ENCODE measurements around the gene CACNA1I.

Gene CACNA1I

DNA sequence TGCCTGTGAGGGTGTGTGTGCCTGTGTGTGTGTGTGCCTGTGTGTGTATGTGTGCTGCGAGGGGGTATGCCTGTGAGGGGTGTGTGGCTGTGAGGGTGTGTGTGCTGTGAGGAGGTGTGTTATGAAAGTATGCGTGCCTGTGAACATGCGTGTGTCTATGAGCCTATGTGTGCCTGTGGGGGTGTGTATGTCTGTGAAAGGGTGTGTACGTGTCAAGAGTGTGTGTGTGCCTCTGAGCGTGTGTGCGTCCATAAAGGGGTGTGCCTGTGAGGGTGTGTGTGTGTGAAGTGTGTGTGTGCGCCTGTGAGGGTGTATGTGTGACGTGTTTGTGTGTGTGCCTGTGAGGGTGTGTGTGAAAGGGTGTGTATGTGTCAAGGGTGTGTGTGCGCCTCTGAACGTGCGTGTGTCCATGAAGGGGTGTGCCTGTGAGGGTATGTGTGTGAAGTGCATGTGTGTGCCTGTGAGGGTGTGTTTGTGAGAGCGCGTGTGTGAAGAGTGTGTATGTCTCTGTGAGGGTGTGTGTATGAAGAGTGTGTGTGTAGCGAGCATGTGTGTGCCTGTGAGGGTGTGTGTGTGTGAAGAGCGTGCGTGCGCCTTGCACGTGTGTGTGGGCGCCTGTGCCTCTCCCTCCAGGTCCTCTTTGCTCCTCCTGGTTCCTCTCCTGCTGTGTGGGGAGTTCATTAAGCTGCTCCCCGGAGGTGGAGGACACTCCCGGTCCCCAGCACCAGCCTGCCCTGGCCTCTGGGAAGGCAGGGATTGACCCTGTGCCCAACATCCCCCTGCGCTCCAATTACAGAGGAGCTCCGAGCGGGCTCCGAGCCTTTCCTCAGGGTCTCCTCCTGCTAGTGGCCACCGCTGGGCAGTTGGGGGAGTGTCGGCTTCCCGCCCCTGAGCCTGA lies 53.3 kb downstream of the CACNA1I start:
- no peak overlapping the region for H3K4me3 ChIP-seq (ENCODE audit: low read depth, low read length)
- TF ChIP-seq, protein P1, sequence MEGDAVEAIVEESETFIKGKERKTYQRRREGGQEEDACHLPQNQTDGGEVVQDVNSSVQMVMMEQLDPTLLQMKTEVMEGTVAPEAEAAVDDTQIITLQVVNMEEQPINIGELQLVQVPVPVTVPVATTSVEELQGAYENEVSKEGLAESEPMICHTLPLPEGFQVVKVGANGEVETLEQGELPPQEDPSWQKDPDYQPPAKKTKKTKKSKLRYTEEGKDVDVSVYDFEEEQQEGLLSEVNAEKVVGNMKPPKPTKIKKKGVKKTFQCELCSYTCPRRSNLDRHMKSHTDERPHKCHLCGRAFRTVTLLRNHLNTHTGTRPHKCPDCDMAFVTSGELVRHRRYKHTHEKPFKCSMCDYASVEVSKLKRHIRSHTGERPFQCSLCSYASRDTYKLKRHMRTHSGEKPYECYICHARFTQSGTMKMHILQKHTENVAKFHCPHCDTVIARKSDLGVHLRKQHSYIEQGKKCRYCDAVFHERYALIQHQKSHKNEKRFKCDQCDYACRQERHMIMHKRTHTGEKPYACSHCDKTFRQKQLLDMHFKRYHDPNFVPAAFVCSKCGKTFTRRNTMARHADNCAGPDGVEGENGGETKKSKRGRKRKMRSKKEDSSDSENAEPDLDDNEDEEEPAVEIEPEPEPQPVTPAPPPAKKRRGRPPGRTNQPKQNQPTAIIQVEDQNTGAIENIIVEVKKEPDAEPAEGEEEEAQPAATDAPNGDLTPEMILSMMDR (IDR thresholded peaks at IDR 0.05; ENCODE audit: control insufficient read depth, extremely low read depth, insufficient read depth), result no peak
- DNase-seq (ENCODE audit: low read depth), result no peak

DNA sequence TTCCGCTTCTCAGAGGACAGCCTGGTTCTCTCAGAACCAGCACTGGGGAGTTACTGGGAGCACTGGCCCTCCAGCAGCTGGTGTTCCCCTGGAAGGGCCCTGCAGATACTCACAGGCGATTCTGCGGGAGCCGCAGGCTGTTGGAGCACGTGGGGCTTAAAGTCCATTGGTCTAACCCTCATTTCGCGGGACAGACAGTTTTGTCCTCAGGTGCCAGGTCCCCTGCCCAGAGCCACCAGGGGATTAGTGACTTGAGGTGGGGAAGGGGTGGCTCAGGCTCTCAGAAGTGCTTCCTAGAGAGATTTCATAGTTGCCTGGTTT lies 53.9 kb downstream of the CACNA1I start:
- TF ChIP-seq, protein P1 (IDR thresholded peaks at IDR 0.05; ENCODE audit: control insufficient read depth, extremely low read depth, insufficient read depth), result no peak
- no peak overlapping the region for H3K4me3 ChIP-seq (ENCODE audit: low read depth, low read length)
- no peak for DNase-seq (ENCODE audit: low read depth)

DNA sequence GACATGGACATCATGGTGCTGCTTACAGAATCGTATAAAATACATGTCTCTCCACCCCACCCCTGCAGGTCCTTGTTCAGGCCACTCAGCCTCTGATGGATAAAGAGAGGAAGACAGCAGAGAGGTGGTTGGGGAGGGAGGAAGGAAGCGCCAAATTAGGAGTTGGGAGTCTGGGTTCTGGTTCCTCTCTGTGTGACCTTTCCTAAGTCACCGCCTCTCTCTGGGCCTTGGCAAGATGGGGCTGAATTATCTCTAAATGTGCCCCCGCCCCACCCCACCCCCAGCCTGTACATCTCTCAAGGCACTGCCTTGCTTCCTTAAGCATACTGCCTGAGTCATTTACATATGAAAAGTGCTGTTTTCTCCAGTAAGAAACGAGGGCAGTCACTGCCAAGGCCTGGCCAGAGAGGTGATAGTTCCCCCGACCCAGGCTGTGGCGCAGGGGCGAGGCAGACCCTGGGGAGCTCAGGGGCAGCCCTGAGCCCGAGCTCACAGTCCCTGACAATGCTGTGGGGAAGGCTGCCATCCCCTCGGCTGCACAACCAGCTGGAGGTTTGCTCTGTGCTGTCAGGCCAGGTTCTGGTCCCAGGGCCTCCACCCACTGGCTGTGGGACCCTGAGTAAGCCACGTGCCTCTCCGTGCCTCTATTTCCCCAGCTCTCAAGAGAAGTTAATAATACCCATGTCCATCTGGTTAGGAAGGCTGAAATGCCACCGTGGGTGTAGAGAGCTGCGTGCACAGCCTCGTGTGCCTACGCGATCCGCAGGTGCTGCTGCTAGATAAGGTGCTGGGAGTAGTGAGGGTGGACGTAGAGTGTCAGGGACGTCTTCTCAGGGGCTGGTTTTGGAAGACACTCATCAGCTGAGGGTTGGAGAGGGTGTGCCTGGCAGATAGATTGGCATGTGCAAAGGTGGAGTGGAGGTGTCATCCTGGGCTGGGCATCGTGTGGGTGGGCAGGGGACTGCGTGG lies 55.3 kb downstream of the CACNA1I start:
- no peak overlapping the region for H3K4me3 ChIP-seq (ENCODE audit: low read depth, low read length)
- TF ChIP-seq, protein P1 (IDR thresholded peaks at IDR 0.05; ENCODE audit: control insufficient read depth, extremely low read depth, insufficient read depth), result no peak
- DNase-seq (ENCODE audit: low read depth), result no peak

DNA sequence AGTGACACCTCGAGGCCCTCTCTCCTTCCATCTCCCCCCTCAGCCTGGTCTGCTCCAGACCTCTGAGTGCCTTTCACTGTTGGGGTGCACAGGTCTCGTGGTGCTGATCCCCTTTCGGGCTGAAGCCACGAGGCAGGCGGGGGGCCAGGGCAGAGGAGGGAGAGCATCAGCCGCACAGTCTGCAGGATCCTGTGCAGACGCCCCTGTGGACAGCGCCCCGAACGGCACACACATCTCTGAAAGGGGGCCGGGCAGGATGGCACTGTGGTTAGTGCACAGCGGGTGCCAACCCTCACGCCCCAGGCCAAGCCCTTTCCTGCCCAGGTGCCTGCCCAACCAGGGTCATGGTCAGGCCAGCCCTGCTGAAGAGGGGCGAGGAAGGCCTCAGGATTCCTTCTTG lies 56.7 kb downstream of the CACNA1I start:
- no peak overlapping the region for H3K4me3 ChIP-seq (ENCODE audit: low read depth, low read length)
- DNase-seq (ENCODE audit: low read depth), result no peak
- TF ChIP-seq, protein P1 (IDR thresholded peaks at IDR 0.05; ENCODE audit: control insufficient read depth, extremely low read depth, insufficient read depth), result no peak

DNA sequence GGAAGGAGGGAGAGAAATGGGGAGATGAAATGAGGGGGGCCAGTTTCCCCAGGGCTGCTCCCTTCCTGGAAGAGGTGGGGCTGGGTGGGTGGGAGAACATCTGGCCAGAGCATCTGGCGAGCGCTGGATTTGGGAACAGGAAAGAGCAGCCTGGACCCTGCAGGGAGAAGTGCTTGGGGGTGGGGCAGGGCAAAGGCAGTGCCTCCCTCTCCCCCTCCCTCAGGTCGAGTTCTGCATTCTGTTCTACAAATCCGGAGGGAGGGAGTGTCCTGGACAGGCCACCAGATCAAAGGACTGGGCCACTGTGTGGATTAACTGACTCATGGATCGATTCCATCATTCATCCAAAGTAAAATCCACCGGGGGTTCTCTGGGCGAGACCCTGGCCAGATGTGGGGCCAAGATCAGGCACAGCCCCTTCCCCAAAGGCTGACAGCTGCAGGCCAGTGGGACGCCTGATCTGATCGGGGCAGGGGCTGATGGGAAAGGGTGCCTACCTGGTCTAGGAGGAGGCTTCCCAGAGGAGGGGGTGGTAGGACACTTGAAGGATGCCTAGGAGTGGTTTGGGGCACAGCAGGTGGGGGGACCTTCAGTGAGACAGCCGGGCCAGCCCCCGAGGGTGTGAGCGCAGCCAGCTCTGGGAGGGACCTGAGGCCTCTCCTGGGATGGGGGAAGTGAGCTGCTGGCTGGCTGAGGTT lies 57.5 kb downstream of the CACNA1I start:
- no peak overlapping the region for H3K4me3 ChIP-seq (ENCODE audit: low read depth, low read length)
- DNase-seq (ENCODE audit: low read depth), result no peak
- TF ChIP-seq, protein P1 (IDR thresholded peaks at IDR 0.05; ENCODE audit: control insufficient read depth, extremely low read depth, insufficient read depth), result no peak

DNA sequence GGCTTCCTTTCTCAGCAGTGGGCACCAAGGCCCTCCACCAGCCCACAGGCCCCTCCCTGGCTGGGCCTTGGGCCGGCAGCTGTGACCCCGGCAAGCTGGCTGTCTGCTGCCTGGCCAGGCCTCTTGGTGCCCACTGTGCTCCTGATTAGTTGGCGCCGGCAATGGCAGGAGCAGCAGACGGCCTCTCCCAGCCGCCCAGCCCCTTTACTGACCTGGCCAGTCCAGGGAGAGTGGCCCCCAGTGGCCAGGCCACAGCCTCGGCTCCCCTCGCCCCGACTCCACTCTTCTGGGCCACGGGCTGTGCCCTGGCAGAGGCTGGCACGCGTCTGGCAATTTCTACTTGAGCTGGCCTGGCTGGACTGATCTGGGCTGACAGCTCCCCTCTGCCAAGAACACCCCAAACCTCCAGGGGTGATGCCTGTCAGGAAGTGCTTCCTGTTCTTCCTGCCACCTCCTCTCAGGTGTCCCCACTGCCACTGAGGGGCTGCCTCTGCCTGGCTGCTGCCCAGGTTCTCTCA lies 58.1 kb downstream of the CACNA1I start:
- no peak overlapping the region for H3K4me3 ChIP-seq (ENCODE audit: low read depth, low read length)
- no peak for DNase-seq (ENCODE audit: low read depth)
- TF ChIP-seq, protein P1 (IDR thresholded peaks at IDR 0.05; ENCODE audit: control insufficient read depth, extremely low read depth, insufficient read depth), result no peak

All from LNCaP clone FGC (cell line).